ENCODE measurements around the gene PRAF2. TPM values are rescaled to one million over a fixed set of nuclear protein-coding genes. Genes with fewer than 3 reads are reported as not detected.

PRAF2 gene
- polyA plus RNA-seq, 3 donors: 32.2 to 35.3 (median 32.3) TPM

GRCh38 chrX:49043220-49043986, 30.4 kb downstream of the PRAF2 start, which contains the start of gene TFE3:
Gene TFE3 (minus strand): TSS chrX:49043357. CDS start chrX:49043226, 131 bp downstream.
- DNase-seq (ENCODE audit: low read depth in 3 of 3, low spot score in 2 of 3): peak; percentile 90 to 92 (median 92)

DNA sequence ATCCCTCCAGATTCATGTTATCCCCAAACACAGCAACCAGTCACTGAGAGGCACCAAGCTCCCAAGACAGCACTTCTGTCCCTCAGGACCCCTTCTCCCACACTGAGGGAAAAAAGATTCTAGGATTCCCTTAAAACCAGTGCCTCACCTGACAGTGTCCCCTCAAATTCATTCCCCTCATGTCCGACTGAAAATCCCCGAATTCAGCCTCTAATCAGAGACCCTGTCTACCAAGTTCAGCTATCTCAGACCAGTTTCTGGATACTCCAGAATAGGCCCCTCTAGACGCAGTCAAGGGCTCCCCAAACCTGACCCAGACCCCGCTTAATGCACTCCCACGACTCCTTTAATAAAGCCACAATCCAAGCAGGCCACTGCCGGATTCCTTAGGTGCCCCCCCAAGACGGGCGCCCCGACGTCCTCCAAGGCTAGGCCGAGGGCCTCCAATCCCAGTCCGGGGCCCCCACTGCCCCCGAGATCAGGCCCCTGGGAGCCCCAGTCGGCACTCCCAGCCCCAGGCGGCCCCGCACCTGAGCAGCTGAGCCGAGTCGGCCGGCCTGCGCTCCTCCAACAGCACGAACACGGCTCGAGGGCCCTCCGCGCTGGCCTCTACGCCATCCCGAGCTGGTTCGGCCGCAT, 31.1 kb downstream of the PRAF2 start:
- no peak for DNase-seq (ENCODE audit: low read depth in 3 of 3, low spot score in 2 of 3)

DNA sequence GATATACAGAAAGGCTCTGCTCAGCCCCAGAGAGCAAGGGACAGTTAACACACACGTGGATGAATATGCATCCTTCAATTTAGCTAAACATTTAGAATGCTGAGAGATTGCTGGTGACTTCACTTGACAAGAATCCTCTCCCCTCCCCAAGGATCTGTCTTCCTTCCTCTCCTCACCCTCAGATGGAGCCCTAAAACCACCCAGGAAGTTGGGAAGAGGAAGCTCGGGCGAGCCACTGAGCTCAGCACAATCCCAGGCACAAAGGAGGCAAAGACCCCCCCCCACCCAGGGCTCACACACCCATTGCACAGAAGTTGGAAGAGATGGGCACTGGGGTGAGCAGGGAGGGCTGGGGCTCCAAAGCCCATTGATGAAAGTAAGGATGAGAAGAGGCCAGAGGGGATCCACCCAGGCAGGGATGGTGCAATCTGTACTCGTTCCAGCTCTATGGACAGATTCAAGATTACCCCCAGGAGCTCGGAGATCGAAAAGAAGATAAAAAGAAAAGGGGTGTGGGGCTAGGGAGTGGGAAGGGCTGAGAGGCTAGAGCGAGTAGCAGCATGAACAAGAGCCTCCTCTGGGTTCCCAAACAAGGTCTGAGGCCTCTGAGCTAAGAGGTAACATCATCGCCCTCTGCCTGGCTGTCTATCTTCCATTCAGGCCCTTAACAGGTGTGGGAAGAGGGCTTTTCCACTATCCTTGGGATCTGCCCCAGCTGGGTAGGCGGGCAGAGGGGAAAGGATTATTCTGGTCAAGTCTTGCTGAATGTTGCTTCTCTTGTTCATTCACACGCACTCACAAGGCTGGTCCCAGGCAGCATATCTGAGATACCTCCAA, 31.8 kb downstream of the PRAF2 start:
- DNase-seq (ENCODE audit: low read depth in 3 of 3, low spot score in 2 of 3): no peak

GRCh38 chrX:49040376-49040955, 33.3 kb downstream of the PRAF2 start:
- DNase-seq (ENCODE audit: low read depth in 3 of 3, low spot score in 2 of 3): no peak

GRCh38 chrX:49039598-49040375, 34.0 kb downstream of the PRAF2 start:
- no peak for DNase-seq (ENCODE audit: low read depth in 3 of 3, low spot score in 2 of 3)

- no peak for DNase-seq (ENCODE audit: low read depth in 3 of 3, low spot score in 2 of 3)
These were observed 35.8 kb downstream of the PRAF2 start for GRCh38 chrX:49037883-49038475.

DNA sequence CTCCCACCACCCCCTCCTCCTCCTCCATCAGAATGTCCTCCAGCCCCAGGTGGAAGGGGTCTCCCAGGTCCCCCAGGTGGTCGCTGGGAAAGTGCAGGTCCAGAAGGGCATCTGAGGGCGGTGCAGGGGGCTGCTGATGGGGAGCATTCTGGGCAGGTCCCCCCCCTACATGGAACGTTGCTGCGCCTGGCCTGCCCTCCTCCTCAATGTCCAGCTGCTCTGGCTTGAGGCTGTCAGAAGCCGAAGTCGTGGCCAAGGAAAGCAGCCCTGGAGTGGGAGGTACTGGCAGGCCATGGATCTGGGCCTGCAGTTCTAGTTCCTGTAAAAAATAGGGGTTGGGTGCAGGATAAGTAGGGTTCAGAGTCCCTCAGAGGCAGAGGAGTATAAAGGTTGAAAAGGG, 43.5 kb downstream of the PRAF2 start:
- no peak for DNase-seq (ENCODE audit: low read depth in 3 of 3, low spot score in 2 of 3)

- no peak for DNase-seq (ENCODE audit: low read depth in 3 of 3, low spot score in 2 of 3)
These were observed 43.9 kb downstream of the PRAF2 start for GRCh38 chrX:49029876-49030275.

Other genes with a start within 250 kb of the PRAF2 start
- gene ERAS, start 247.5 kb downstream of the PRAF2 start, polyA plus RNA-seq (ENCODE audit: insufficient read length in 3 of 3): under 1 TPM in 1 of 3 donors, not detected in 2; 0.12 TPM
- 10 to 100 TPM in 1 of 3 donors, 1 to 10 TPM in 2; 5.1 to 10.4 (median 6.8) TPM for gene PCSK1N, start 238.4 kb downstream of the PRAF2 start, polyA plus RNA-seq (ENCODE audit: insufficient read length in 3 of 3)
- 10 to 100 TPM; 33.2 to 43.0 (median 34.5) TPM for gene TIMM17B, start 176.2 kb downstream of the PRAF2 start, polyA plus RNA-seq (ENCODE audit: insufficient read length in 3 of 3)
- 10 to 100 TPM; 75.1 to 78.8 (median 75.8) TPM for gene PQBP1, start 176.1 kb downstream of the PRAF2 start, polyA plus RNA-seq (ENCODE audit: insufficient read length in 3 of 3)
- 10 to 100 TPM; 31.8 to 32.8 (median 32.4) TPM for gene SLC35A2, start 162.4 kb downstream of the PRAF2 start, polyA plus RNA-seq (ENCODE audit: insufficient read length in 3 of 3)
- 1 to 10 TPM; 5.6 to 6.7 (median 6.2) TPM for gene PIM2, start 155.0 kb downstream of the PRAF2 start, polyA plus RNA-seq (ENCODE audit: insufficient read length in 3 of 3)
- gene OTUD5, start 116.4 kb downstream of the PRAF2 start, polyA plus RNA-seq (ENCODE audit: insufficient read length in 3 of 3): 10 to 100 TPM; 64.4 to 66.9 (median 65.9) TPM
- 1 to 10 TPM; 2.1 to 2.2 (median 2.1) TPM for gene KCND1, start 102.2 kb downstream of the PRAF2 start, polyA plus RNA-seq (ENCODE audit: insufficient read length in 3 of 3)
- 10 to 100 TPM; 40.6 to 50.6 (median 45.8) TPM for gene GRIPAP1, start 71.7 kb downstream of the PRAF2 start, polyA plus RNA-seq (ENCODE audit: insufficient read length in 3 of 3)
- gene TFE3, start 30.6 kb downstream of the PRAF2 start, polyA plus RNA-seq (ENCODE audit: insufficient read length in 3 of 3): 10 to 100 TPM; 24.9 to 27.9 (median 25.2) TPM
- 1 to 10 TPM; 7.6 to 8.9 (median 8.7) TPM for gene CCDC120, start 15.0 kb downstream of the PRAF2 start, polyA plus RNA-seq (ENCODE audit: insufficient read length in 3 of 3)
- 10 to 100 TPM; 58.9 to 60.2 (median 59.4) TPM for gene WDR45, start 5.9 kb upstream of the PRAF2 start, polyA plus RNA-seq (ENCODE audit: insufficient read length in 3 of 3)
- gene GPKOW, start 49.7 kb upstream of the PRAF2 start, polyA plus RNA-seq (ENCODE audit: insufficient read length in 3 of 3): 10 to 100 TPM; 21.8 to 25.8 (median 24.2) TPM
- 1 to 10 TPM; 2.7 to 5.3 (median 3.6) TPM for gene MAGIX, start 88.8 kb upstream of the PRAF2 start, polyA plus RNA-seq (ENCODE audit: insufficient read length in 3 of 3)
- 10 to 100 TPM; 29.7 to 40.3 (median 37.7) TPM for gene PLP2, start 97.9 kb upstream of the PRAF2 start, polyA plus RNA-seq (ENCODE audit: insufficient read length in 3 of 3)
- 1 to 10 TPM; 3.2 to 4.6 (median 3.8) TPM for gene PRICKLE3, start 112.4 kb upstream of the PRAF2 start, polyA plus RNA-seq (ENCODE audit: insufficient read length in 3 of 3)
- 1 to 10 TPM; 1.7 to 2.6 (median 2.5) TPM for gene SYP, start 126.2 kb upstream of the PRAF2 start, polyA plus RNA-seq (ENCODE audit: insufficient read length in 3 of 3)
- gene CACNA1F, start 159.3 kb upstream of the PRAF2 start, polyA plus RNA-seq (ENCODE audit: insufficient read length in 3 of 3): under 1 TPM; 0.15 to 0.29 (median 0.17) TPM
- gene CCDC22, start 161.5 kb upstream of the PRAF2 start, polyA plus RNA-seq (ENCODE audit: insufficient read length in 3 of 3): 10 to 100 TPM; 15.2 to 18.1 (median 15.2) TPM
- gene FOXP3, start 190.7 kb upstream of the PRAF2 start, polyA plus RNA-seq (ENCODE audit: insufficient read length in 3 of 3): under 1 TPM; 0.76 to 0.82 (median 0.79) TPM
- gene PPP1R3F, start 195.8 kb upstream of the PRAF2 start, polyA plus RNA-seq (ENCODE audit: insufficient read length in 3 of 3): 1 to 10 TPM; 4.9 to 6.0 (median 5.8) TPM
- gene GAGE10, start 229.6 kb upstream of the PRAF2 start, polyA plus RNA-seq (ENCODE audit: insufficient read length in 3 of 3): not detected
- not detected for gene GAGE12J, start 248.0 kb upstream of the PRAF2 start, polyA plus RNA-seq (ENCODE audit: insufficient read length in 3 of 3)

Data from right renal cortex interstitium (tissue), 3 donors.